ENCODE results near the gene DLX4. TPM values are rescaled to one million over a fixed set of nuclear protein-coding genes. Genes with fewer than 3 reads are reported as not detected.

Gene DLX4
- polyA plus RNA-seq, 3 donors from 2014 or later: 0.19 to 0.32 TPM; not detected in 1

- H3K27me3 Mint-ChIP-seq (ENCODE audit: low read depth in 3 of 3): peaks cover 18 to 37% (median 28%) of the 10 kb centered on the region in 3 donors
- no peak overlapping the region for H3K27ac Mint-ChIP-seq
- DNase-seq: no peak
Measured at GRCh38 chr17:49990921-49991320, 21.9 kb downstream of the DLX4 start.

GRCh38 chr17:49991409-49991808 is 22.4 kb downstream of the DLX4 start:
- H3K4me3 Mint-ChIP-seq: no peak overlapping the region
- peaks cover 23 to 38% (median 31%) of the 10 kb centered on the region in 3 donors for H3K27me3 Mint-ChIP-seq (ENCODE audit: low read depth in 3 of 3)
- peaks cover 21 to 23% of the 10 kb centered on the region in 2 donors for H3K4me1 Mint-ChIP-seq
- no peak overlapping the region for H3K27ac Mint-ChIP-seq
- peaks cover 0 to 1% (median 0%) of the 10 kb centered on the region in 6 donors for H3K9me3 Mint-ChIP-seq
- H3K36me3 Mint-ChIP-seq: no peaks in the 10 kb centered on the region
- DNase-seq: no peak

More at GRCh38 chr17:49990921-49991320, 21.9 kb downstream of the DLX4 start:
- peaks cover 19 to 21% of the 10 kb centered on the region in 2 donors for H3K4me1 Mint-ChIP-seq
- peak overlapping the region in 1 of 5 donors; percentile 12 for H3K4me3 Mint-ChIP-seq
- peaks cover 0 to 1% (median 0%) of the 10 kb centered on the region in 6 donors for H3K9me3 Mint-ChIP-seq
- no peaks in the 10 kb centered on the region for H3K36me3 Mint-ChIP-seq

GRCh38 chr17:49992191-49992932 is 23.4 kb downstream of the DLX4 start:
- peaks cover 21 to 26% of the 10 kb centered on the region in 2 donors for H3K4me1 Mint-ChIP-seq

GRCh38 chr17:49992933-49993422 is 24.0 kb downstream of the DLX4 start:
- no peak for DNase-seq
- H3K9me3 Mint-ChIP-seq: peaks cover 0 to 2% (median 0%) of the 10 kb centered on the region in 6 donors
- no peaks in the 10 kb centered on the region for H3K36me3 Mint-ChIP-seq

More at GRCh38 chr17:49992191-49992932, 23.4 kb downstream of the DLX4 start:
- DNase-seq: no peak
- no peaks in the 10 kb centered on the region for H3K36me3 Mint-ChIP-seq
- peaks cover 0 to 2% (median 0%) of the 10 kb centered on the region in 6 donors for H3K9me3 Mint-ChIP-seq
- H3K27ac Mint-ChIP-seq: no peak overlapping the region
- H3K27me3 Mint-ChIP-seq (ENCODE audit: low read depth in 3 of 3): peaks cover 29 to 37% (median 34%) of the 10 kb centered on the region in 3 donors
- peak overlapping the region; percentile 56 to 70 (median 62) for H3K4me3 Mint-ChIP-seq

GRCh38 chr17:49993423-49994060 is 24.6 kb downstream of the DLX4 start:
- H3K9me3 Mint-ChIP-seq: peaks cover 0 to 2% (median 0%) of the 10 kb centered on the region in 6 donors
- no peaks in the 10 kb centered on the region for H3K36me3 Mint-ChIP-seq
- H3K4me3 Mint-ChIP-seq: peak overlapping the region; percentile 71 to 87 (median 82)
- H3K27me3 Mint-ChIP-seq (ENCODE audit: low read depth in 3 of 3): peaks cover 32 to 46% (median 33%) of the 10 kb centered on the region in 3 donors
- peak in 1 of 3 donors; percentile 4 for DNase-seq
- H3K27ac Mint-ChIP-seq: peak overlapping the region in 1 of 6 donors; percentile 32
- peaks cover 21 to 29% of the 10 kb centered on the region in 2 donors for H3K4me1 Mint-ChIP-seq

More at GRCh38 chr17:49992933-49993422, 24.0 kb downstream of the DLX4 start:
- Mint-ChIP-seq H3K4me1 (peaks cover 21 to 26% of the 10 kb centered on the region in 2 donors), H3K27ac (no peak overlapping the region), H3K27me3 (ENCODE audit: low read depth in 3 of 3) (peaks cover 30 to 42% (median 34%) of the 10 kb centered on the region in 3 donors), H3K4me3 (peak overlapping the region; percentile 56 to 70 (median 62))

- no peaks in the 10 kb centered on the region for H3K36me3 Mint-ChIP-seq
- H3K4me3 Mint-ChIP-seq: peak overlapping the region; percentile 71 to 87 (median 82)
- H3K27ac Mint-ChIP-seq: peak overlapping the region in 1 of 6 donors; percentile 32
- DNase-seq: peak in 1 of 3 donors; percentile 4
- H3K9me3 Mint-ChIP-seq: peaks cover 0 to 2% (median 0%) of the 10 kb centered on the region in 6 donors
- H3K4me1 Mint-ChIP-seq: peaks cover 21 to 29% of the 10 kb centered on the region in 2 donors
- peaks cover 32 to 50% (median 36%) of the 10 kb centered on the region in 3 donors for H3K27me3 Mint-ChIP-seq (ENCODE audit: low read depth in 3 of 3)
Measured at GRCh38 chr17:49994085-49995054, 25.4 kb downstream of the DLX4 start.

GRCh38 chr17:49995055-49995738 is 26.2 kb downstream of the DLX4 start, which contains the start of gene DLX3:
Gene DLX3, minus strand, starts transcription at chr17:49995224. Its CDS starts 226 bp downstream, at chr17:49994998.
- DNase-seq: peak in 1 of 3 donors; percentile 12
- no peaks in the 10 kb centered on the region for H3K36me3 Mint-ChIP-seq
- peak within 1 kb of the TSS in 2 of 6 donors; percentile 28 to 32 for H3K27ac Mint-ChIP-seq
- H3K9me3 Mint-ChIP-seq: peaks cover 0 to 2% (median 0%) of the 10 kb centered on the region in 6 donors
- peaks cover 28 to 46% (median 36%) of the 10 kb centered on the region in 3 donors for H3K27me3 Mint-ChIP-seq (ENCODE audit: low read depth in 3 of 3)
- peak within 1 kb of the TSS; percentile 71 to 87 (median 82) for H3K4me3 Mint-ChIP-seq
- H3K4me1 Mint-ChIP-seq: peaks cover 21 to 29% of the 10 kb centered on the region in 2 donors

- H3K27me3 Mint-ChIP-seq (ENCODE audit: low read depth in 3 of 3): peaks cover 24 to 54% (median 37%) of the 10 kb centered on the region in 3 donors
- no peaks in the 10 kb centered on the region for H3K36me3 Mint-ChIP-seq
- H3K4me3 Mint-ChIP-seq: peak overlapping the region; percentile 3 to 51 (median 14)
- H3K9me3 Mint-ChIP-seq: peaks cover 0 to 2% (median 0%) of the 10 kb centered on the region in 6 donors
- no peak for DNase-seq
- no peak overlapping the region for H3K27ac Mint-ChIP-seq
- peaks cover 21 to 29% of the 10 kb centered on the region in 2 donors for H3K4me1 Mint-ChIP-seq
Measured at GRCh38 chr17:49996121-49996494, 27.1 kb downstream of the DLX4 start.

GRCh38 chr17:49996495-49997300 is 27.7 kb downstream of the DLX4 start:
- no peaks in the 10 kb centered on the region for H3K36me3 Mint-ChIP-seq
- no peak overlapping the region for H3K27ac Mint-ChIP-seq
- H3K27me3 Mint-ChIP-seq (ENCODE audit: low read depth in 3 of 3): peaks cover 24 to 60% (median 37%) of the 10 kb centered on the region in 3 donors
- peak; percentile 58 to 62 (median 58) for DNase-seq
- H3K4me1 Mint-ChIP-seq: peaks cover 21 to 29% of the 10 kb centered on the region in 2 donors
- peak overlapping the region in 4 of 5 donors; percentile 32 to 68 (median 48) for H3K4me3 Mint-ChIP-seq
- peaks cover 0 to 2% (median 0%) of the 10 kb centered on the region in 6 donors for H3K9me3 Mint-ChIP-seq

- Mint-ChIP-seq H3K4me3 (peak overlapping the region in 3 of 5 donors; percentile 33 to 39 (median 39)), H3K9me3 (peaks cover 0 to 2% (median 0%) of the 10 kb centered on the region in 6 donors), H3K36me3 (no peaks in the 10 kb centered on the region), H3K4me1 (peaks cover 21 to 28% of the 10 kb centered on the region in 2 donors), H3K27me3 (ENCODE audit: low read depth in 3 of 3) (peaks cover 25 to 60% (median 34%) of the 10 kb centered on the region in 3 donors), H3K27ac (no peak overlapping the region)
- no peak for DNase-seq
Measured at GRCh38 chr17:49997301-49997650, 28.3 kb downstream of the DLX4 start.

- Mint-ChIP-seq H3K36me3 (no peaks in the 10 kb centered on the region), H3K4me1 (peaks cover 21 to 28% of the 10 kb centered on the region in 2 donors), H3K27me3 (ENCODE audit: low read depth in 3 of 3) (peaks cover 28 to 56% (median 34%) of the 10 kb centered on the region in 3 donors), H3K27ac (no peak overlapping the region), H3K4me3 (no peak overlapping the region), H3K9me3 (peaks cover 0 to 2% (median 0%) of the 10 kb centered on the region in 6 donors)
- DNase-seq: peak; percentile 82 to 84 (median 82)
Measured at GRCh38 chr17:49997773-49998703, 29.0 kb downstream of the DLX4 start.
